Measurements from ENCODE around the gene ACTA1. TPM values are rescaled to one million over a fixed set of nuclear protein-coding genes. Genes with fewer than 3 reads are reported as not detected.
"Not testable (repeated sequence)": the region's sequence is repeated elsewhere in the genome, so short reads cannot be mapped to it uniquely, and the experiment has no call there.

The ACTA1 gene
- total RNA-seq, 1 experiment from 2014 or later = not detected

GRCh38 chr1:229420224-229420623, 13.7 kb downstream of the ACTA1 start:
- no peak for ATAC-seq
- Histone ChIP-seq H3K4me3 (ENCODE audit: low read depth in 2 of 2, low read length in 2 of 2) (no peak overlapping the region), H3K27ac (ENCODE audit: low read length) (no peak overlapping the region), H3K27me3 (ENCODE audit: control insufficient read depth, insufficient read depth, low read length) (peaks cover 3% of the 10 kb centered on the region; the same call in 1 of the 2 replicates), H3K4me1 (ENCODE audit: control insufficient read depth, insufficient read depth, low read length) (no peaks in the 10 kb centered on the region), H3K9me3 (ENCODE audit: control insufficient read depth, insufficient read depth, low read depth, low read length) (no peaks in the 10 kb centered on the region), H3K36me3 (ENCODE audit: control insufficient read depth, insufficient read depth, low read length) (no peaks in the 10 kb centered on the region)
- no peak for DNase-seq (ENCODE audit: low read depth, low spot score)
- in situ Hi-C loops (cut with HindIII; ENCODE audit: low pct_unique_long_range_greater_than_20kb, low sequenced_read_pairs) (no loop called here), intact Hi-C loops (cut with micrococcal nuclease; ENCODE audit: unreplicated experiment) (no loop called here)
- TF ChIP-seq SIN3A (IDR thresholded peaks at IDR 0.05; ENCODE audit: borderline replicate concordance, insufficient read depth, low read depth, low read length) = no peak
- no peak for TF ChIP-seq POLR2AphosphoS5 (IDR thresholded peaks at IDR 0.05; ENCODE audit: low read depth, low read length)
- no peak for TF ChIP-seq TCF7L2 (IDR thresholded peaks at IDR 0.05; ENCODE audit: low read depth, low read length)
- TF ChIP-seq CTCF (IDR thresholded peaks at IDR 0.05) = no peak
- no peak for TF ChIP-seq REST (IDR thresholded peaks at IDR 0.05; ENCODE audit: insufficient read depth in 1 of 2, low read depth in 2 of 2, low read length in 1 of 2)
- CTCF ChIA-PET = no interaction called here
- POLR2A ChIA-PET = no interaction called here
- no TSS peak for BruUV-seq (replicated peaks)

- H3K27ac ChIP-seq (ENCODE audit: low read length); DNase-seq (ENCODE audit: low read depth, low spot score); H3K36me3 ChIP-seq (ENCODE audit: control insufficient read depth, insufficient read depth, low read length); intact Hi-C loops (cut with micrococcal nuclease; ENCODE audit: unreplicated experiment); H3K4me3 ChIP-seq (ENCODE audit: low read depth in 2 of 2, low read length in 2 of 2); H3K4me1 ChIP-seq (ENCODE audit: control insufficient read depth, insufficient read depth, low read length); BruUV-seq (replicated peaks); POLR2A ChIA-PET; in situ Hi-C loops (cut with HindIII; ENCODE audit: low pct_unique_long_range_greater_than_20kb, low sequenced_read_pairs); ATAC-seq; H3K9me3 ChIP-seq (ENCODE audit: control insufficient read depth, insufficient read depth, low read depth, low read length); H3K27me3 ChIP-seq (ENCODE audit: control insufficient read depth, insufficient read depth, low read length): not testable (repeated sequence)
- CTCF ChIA-PET = interaction anchor here (0.7 kb wide), 1 partner anchor 165 kb away, joined by 3 read pairs; no protein-coding TSS in a partner anchor
Observed at GRCh38 chr1:229418586-229418985, 15.3 kb downstream of the ACTA1 start.

GRCh38 chr1:229412810-229413209, 21.1 kb downstream of the ACTA1 start:
- intact Hi-C loops (cut with micrococcal nuclease; ENCODE audit: unreplicated experiment); H3K27ac ChIP-seq (ENCODE audit: low read length); H3K4me3 ChIP-seq (ENCODE audit: low read depth in 2 of 2, low read length in 2 of 2); DNase-seq (ENCODE audit: low read depth, low spot score); ATAC-seq; POLR2A ChIA-PET; in situ Hi-C loops (cut with HindIII; ENCODE audit: low pct_unique_long_range_greater_than_20kb, low sequenced_read_pairs); H3K36me3 ChIP-seq (ENCODE audit: control insufficient read depth, insufficient read depth, low read length); CTCF ChIA-PET; H3K27me3 ChIP-seq (ENCODE audit: control insufficient read depth, insufficient read depth, low read length); H3K9me3 ChIP-seq (ENCODE audit: control insufficient read depth, insufficient read depth, low read depth, low read length); BruUV-seq (replicated peaks): not testable (repeated sequence)
- H3K4me1 ChIP-seq (ENCODE audit: control insufficient read depth, insufficient read depth, low read length) = peaks cover 12% of the 10 kb centered on the region
